HL-60 (cell line): Measurements from ENCODE around the gene MAGED4.
"Not testable (repeated sequence)": the region's sequence is repeated elsewhere in the genome, so short reads cannot be mapped to it uniquely, and the experiment has no call there.

Experiments used
- DNase-seq, 2 experiments: peaks; one replicate each; pipeline ENCODE4 v3.0.0-alpha.2; 2010 to 2020; ENCODE audit warnings: low read depth in 1 of 2, low spot score in 1 of 2
- H3K27ac ChIP-seq: fragments of 250-450 bp; sonication (Bioruptor Pico); replicated peaks from 2 replicates; pipeline ENCODE4 v1.5.1; 2020; ENCODE audit warnings: mild to moderate bottlenecking, moderate library complexity
- H3K27me3 ChIP-seq: fragments of 250-450 bp; sonication (Bioruptor Pico); 2 replicates; pipeline ENCODE4 v1.5.1; 2021; ENCODE audit warnings: mild to moderate bottlenecking, moderate library complexity; ENCODE audit not compliant: insufficient read depth, poor library complexity, severe bottlenecking
- H3K4me3 ChIP-seq: replicated peaks from 2 replicates; pipeline ENCODE4 v1.5.1; 2011; ENCODE audit warnings: mild to moderate bottlenecking, control low read depth, low read length; ENCODE audit not compliant: insufficient read depth
- CTCF ChIP-seq: IDR thresholded peaks from one replicate; pipeline ENCODE4 v1.5.1; 2011; ENCODE audit warnings: low read length, control low read depth, inconsistent platforms; ENCODE audit not compliant: insufficient read depth
- GABPA ChIP-seq: IDR thresholded peaks from 2 replicates; pipeline ENCODE4 v1.6.1; 2012; ENCODE audit warnings: low read depth
- POLR2AphosphoS5 ChIP-seq: IDR thresholded peaks from 2 replicates; pipeline ENCODE4 v1.6.1; 2012; ENCODE audit warnings: low read depth
- REST ChIP-seq: IDR thresholded peaks from 2 replicates; pipeline ENCODE4 v1.6.1; 2012; ENCODE audit warnings: low read depth; ENCODE audit not compliant: insufficient replicate concordance
- SPI1 ChIP-seq: IDR thresholded peaks from 2 replicates; pipeline ENCODE4 v1.6.1; 2012; ENCODE audit warnings: low read depth, mild to moderate bottlenecking, borderline replicate concordance

MAGED4 gene

GRCh38 chrX:52160140-52160539 is 24.5 kb upstream of the MAGED4 start:
- not testable (repeated sequence) for DNase-seq, H3K4me3 ChIP-seq, H3K27ac ChIP-seq, H3K27me3 ChIP-seq

GRCh38 chrX:52166840-52167239 is 17.8 kb upstream of the MAGED4 start:
- TF ChIP-seq REST (no peak), CTCF (no peak), POLR2AphosphoS5 (no peak), SPI1 (no peak), GABPA (no peak)
- H3K4me3 ChIP-seq, result no peak overlapping the region
- no peak overlapping the region for H3K27ac ChIP-seq
- no peak for DNase-seq
- H3K27me3 ChIP-seq, result no peaks in the 10 kb centered on the region

GRCh38 chrX:52171055-52171454 is 13.6 kb upstream of the MAGED4 start:
- not testable (repeated sequence) for H3K4me3 ChIP-seq, H3K27me3 ChIP-seq, DNase-seq, H3K27ac ChIP-seq

- not testable (repeated sequence) for H3K4me3 ChIP-seq, DNase-seq, H3K27ac ChIP-seq, H3K27me3 ChIP-seq
Observed at GRCh38 chrX:52185078-52185453, 378 bp downstream of the MAGED4 start.

GRCh38 chrX:52211405-52211804 is 26.7 kb downstream of the MAGED4 start:
- DNase-seq, H3K27me3 ChIP-seq, H3K4me3 ChIP-seq, H3K27ac ChIP-seq: not testable (repeated sequence)

- TF ChIP-seq REST (no peak), CTCF (no peak), GABPA (no peak), POLR2AphosphoS5 (no peak), SPI1 (no peak)
- Histone ChIP-seq H3K4me3 (no peak overlapping the region), H3K27ac (no peak overlapping the region), H3K27me3 (no peaks in the 10 kb centered on the region)
- DNase-seq, result no peak
Observed at GRCh38 chrX:52213276-52213675, 28.6 kb downstream of the MAGED4 start.
